Endodermal cell (in vitro differentiated cells): ENCODE results near the gene AHDC1. TPM values are rescaled to one million over a fixed set of nuclear protein-coding genes. Genes with fewer than 3 reads are reported as not detected.

Experiments
- DNase-seq: peaks from one replicate; pipeline ENCODE4 v3.0.0-alpha.2; 2017
- H3K27ac ChIP-seq: 2 replicates; pipeline ENCODE4 v1.5.1; 2013; ENCODE audit warnings: mild to moderate bottlenecking, low read depth, low read length, moderate library complexity
- H3K27me3 ChIP-seq: 2 replicates; pipeline ENCODE4 v1.6.1; 2013; ENCODE audit warnings: mild to moderate bottlenecking, low read length, moderate library complexity; ENCODE audit not compliant: insufficient read depth, control insufficient read depth, poor library complexity, severe bottlenecking
- H3K36me3 ChIP-seq: 2 replicates; pipeline ENCODE4 v1.7.0; 2013; ENCODE audit warnings: mild to moderate bottlenecking, low read length, moderate library complexity; ENCODE audit not compliant: control insufficient read depth, insufficient read depth
- H3K4me1 ChIP-seq: one replicate; pipeline ENCODE4 v1.7.0; 2013; ENCODE audit warnings: low read length; ENCODE audit not compliant: control insufficient read depth, insufficient read depth
- H3K4me3 ChIP-seq: 2 replicates; pipeline ENCODE4 v1.5.1; 2013; ENCODE audit warnings: mild to moderate bottlenecking, low read length, moderate library complexity
- H3K9ac ChIP-seq: 2 replicates; pipeline ENCODE4 v1.6.1; 2013; ENCODE audit warnings: mild to moderate bottlenecking, low read length, moderate library complexity; ENCODE audit not compliant: poor library complexity, severe bottlenecking; ENCODE audit errors: extremely low read depth
- H3K9me3 ChIP-seq: 2 replicates; pipeline ENCODE4 v1.6.1; 2013; ENCODE audit warnings: mild to moderate bottlenecking, low read length, moderate library complexity; ENCODE audit not compliant: control insufficient read depth
- H3K27ac Mint-ChIP-seq: 2 replicates; pipeline ENCODE4 v1.8.0; 2020; ENCODE audit warnings: mixed read lengths
- H3K27me3 Mint-ChIP-seq: 2 replicates; pipeline ENCODE4 v1.8.0; 2021; ENCODE audit warnings: mild to moderate bottlenecking, mixed read lengths; ENCODE audit not compliant: insufficient read depth
- H3K36me3 Mint-ChIP-seq: 2 replicates; pipeline ENCODE4 v1.8.0; 2020; ENCODE audit warnings: low read depth, mixed read lengths
- H3K4me1 Mint-ChIP-seq: 2 replicates; pipeline ENCODE4 v1.8.0; 2020; ENCODE audit warnings: mixed read lengths
- H3K4me3 Mint-ChIP-seq: 2 replicates; pipeline ENCODE4 v1.8.0; 2020; ENCODE audit warnings: mild to moderate bottlenecking, moderate library complexity, mixed read lengths
- H3K9me3 Mint-ChIP-seq: 2 replicates; pipeline ENCODE4 v1.8.0; 2020; ENCODE audit warnings: mild to moderate bottlenecking, mixed read lengths
- CTCF ChIP-seq: fragments of 200-600 bp; sonication (generic); conservative IDR thresholded peaks from 2 replicates; pipeline ENCODE4 v1.5.0; 2021; ENCODE audit warnings: antibody characterized with exemption, mild to moderate bottlenecking
- WGBS, 2 experiments: methylation state at CpG; one replicate each; pipeline versions ENCODE4 v1.1.5 to v1.1.7; 2013; ENCODE audit warnings: missing lambda C conversion rate in 2 of 2, mixed read lengths in 1 of 2; ENCODE audit not compliant: insufficient coverage in 1 of 2, insufficient read length in 1 of 2; 5-methylcytosine and 5-hydroxymethylcytosine counted together
- total RNA-seq, 2 donors: library from RNA; stranded (reverse); fragmentation: NEBNext Ultra II Directional in 1 of 2; extraction: Animal tissue kit (Norgen Biotek cat#: 25700) in 1 of 2; gene quantifications; 2 replicates in 1 of 2; 3 replicates in 1 of 2; pipeline ENCODE4 v1.2.1, GENCODE V29; 2021

AHDC1 gene
- total RNA-seq, 2 donors from 2014 or later, result 39.3 to 41.2 TPM

- Mint-ChIP-seq H3K36me3 (no peaks in the 10 kb centered on the region), H3K4me3 (no peak overlapping the region), H3K9me3 (no peaks in the 10 kb centered on the region), H3K4me1 (peaks cover 13% of the 10 kb centered on the region), H3K27ac (no peak overlapping the region), H3K27me3 (no peaks in the 10 kb centered on the region)
- H3K4me3 ChIP-seq, result no peak overlapping the region
- H3K9me3 ChIP-seq, result no peaks in the 10 kb centered on the region
- H3K27me3 ChIP-seq, result no peaks in the 10 kb centered on the region
- 89 to 93% methylated on average over 5 to 6 of the region's 6 CpGs for WGBS, 2 experiments
- no peaks in the 10 kb centered on the region for H3K4me1 ChIP-seq
- no peak for TF ChIP-seq CTCF
- no peak overlapping the region for H3K27ac ChIP-seq
- no peak for DNase-seq
- H3K36me3 ChIP-seq, result no peaks in the 10 kb centered on the region
- no peak overlapping the region for H3K9ac ChIP-seq
Measured at GRCh38 chr1:27648602-27649305, 44.8 kb upstream of the AHDC1 start.

GRCh38 chr1:27647328-27647727, 43.4 kb upstream of the AHDC1 start:
- H3K4me3 ChIP-seq, result no peak overlapping the region
- no peaks in the 10 kb centered on the region for H3K4me1 ChIP-seq
- no peaks in the 10 kb centered on the region for H3K9me3 ChIP-seq
- H3K9me3 Mint-ChIP-seq, result no peaks in the 10 kb centered on the region
- no peaks in the 10 kb centered on the region for H3K36me3 ChIP-seq
- H3K27ac ChIP-seq, result no peak overlapping the region
- no peak overlapping the region for H3K27ac Mint-ChIP-seq
- H3K27me3 Mint-ChIP-seq, result no peaks in the 10 kb centered on the region
- no peak overlapping the region for H3K9ac ChIP-seq
- 94 to 99% methylated on average over 5 of the region's 5 CpGs for WGBS, 2 experiments
- H3K36me3 Mint-ChIP-seq, result no peaks in the 10 kb centered on the region
- H3K27me3 ChIP-seq, result no peaks in the 10 kb centered on the region
- no peak for DNase-seq
- no peak for TF ChIP-seq CTCF
- no peak overlapping the region for H3K4me3 Mint-ChIP-seq
- peaks cover 13% of the 10 kb centered on the region for H3K4me1 Mint-ChIP-seq

GRCh38 chr1:27646676-27647075, 42.7 kb upstream of the AHDC1 start:
- WGBS, 2 experiments, result 89 to 95% methylated on average over 5 to 8 of the region's 8 CpGs
- Mint-ChIP-seq H3K4me3 (no peak overlapping the region), H3K4me1 (peaks cover 13% of the 10 kb centered on the region), H3K27me3 (no peaks in the 10 kb centered on the region), H3K9me3 (no peaks in the 10 kb centered on the region), H3K27ac (no peak overlapping the region), H3K36me3 (no peaks in the 10 kb centered on the region)
- no peak overlapping the region for H3K4me3 ChIP-seq
- no peaks in the 10 kb centered on the region for H3K27me3 ChIP-seq
- DNase-seq, result no peak
- H3K4me1 ChIP-seq, result no peaks in the 10 kb centered on the region
- no peaks in the 10 kb centered on the region for H3K36me3 ChIP-seq
- TF ChIP-seq CTCF, result no peak
- no peaks in the 10 kb centered on the region for H3K9me3 ChIP-seq
- H3K9ac ChIP-seq, result no peak overlapping the region
- no peak overlapping the region for H3K27ac ChIP-seq
